Measurements from ENCODE around the gene KIF26B.

The KIF26B gene

DNA sequence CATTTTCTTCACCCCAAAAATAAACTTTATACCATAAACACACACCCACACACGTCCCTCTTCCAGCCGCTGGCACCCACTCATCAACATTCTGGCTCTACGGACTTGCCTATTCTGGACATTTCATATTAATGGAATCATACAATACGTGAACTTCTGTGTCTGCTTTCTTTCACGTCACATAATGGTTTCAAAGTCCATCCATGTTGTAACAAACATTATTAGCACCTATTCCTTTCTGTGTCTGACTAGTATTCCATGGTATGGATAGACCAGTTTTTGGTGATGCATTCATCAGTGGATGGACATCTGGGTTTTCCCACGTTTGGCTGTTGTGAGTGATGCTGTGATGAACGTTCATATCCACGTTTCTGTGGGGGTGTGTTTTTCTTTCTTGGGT is 323.2 kb downstream of the KIF26B start:
- DNase-seq = no peak

GRCh38 chr1:245480393-245481120 is 325.8 kb downstream of the KIF26B start:
- no peak for DNase-seq

DNA sequence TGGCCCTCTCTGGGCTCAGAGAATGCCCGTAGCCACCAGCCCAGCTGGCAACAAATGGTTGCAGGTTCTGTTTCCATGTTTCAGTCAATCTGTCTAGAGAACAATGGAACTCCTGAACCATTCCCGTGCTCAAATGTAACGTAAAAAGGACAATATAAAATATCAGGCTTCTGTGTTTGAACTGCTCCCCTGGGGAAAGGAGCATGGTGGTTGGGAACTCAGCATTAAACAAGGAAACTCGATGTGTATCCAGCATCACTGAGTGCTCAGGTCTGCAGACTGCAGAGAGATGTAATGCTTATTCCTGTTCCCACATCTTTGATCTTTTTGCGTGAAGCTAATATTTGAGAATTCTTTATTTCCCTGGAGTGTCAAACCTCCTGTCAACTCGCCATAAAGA is 326.5 kb downstream of the KIF26B start:
- no peak for DNase-seq

GRCh38 chr1:245483247-245483646 is 328.5 kb downstream of the KIF26B start:
- no peak for DNase-seq

- no peak for DNase-seq
Observed at GRCh38 chr1:245484176-245484575, 329.4 kb downstream of the KIF26B start.

DNA sequence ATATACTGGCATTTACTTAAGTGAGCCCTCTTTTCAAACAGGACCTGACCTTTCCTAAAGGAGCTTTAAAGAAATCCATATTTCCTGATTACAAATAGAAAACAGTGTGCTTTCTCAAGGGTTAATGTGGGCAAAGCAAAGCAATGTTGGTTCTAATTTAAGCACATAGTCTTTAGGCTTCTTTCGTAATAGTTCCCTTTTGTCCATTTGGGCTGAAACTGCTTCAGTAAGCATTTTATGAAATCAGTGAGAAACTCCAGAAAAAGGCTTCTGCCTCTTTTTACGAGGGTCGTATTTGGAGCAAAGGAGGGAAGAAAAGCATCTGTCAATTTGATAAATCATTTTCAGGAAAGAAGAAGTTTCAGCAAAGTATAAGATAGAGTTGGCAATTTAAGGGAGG is 331.2 kb downstream of the KIF26B start:
- DNase-seq = no peak

GRCh38 chr1:245486775-245487470 is 332.1 kb downstream of the KIF26B start:
- DNase-seq = no peak

DNA sequence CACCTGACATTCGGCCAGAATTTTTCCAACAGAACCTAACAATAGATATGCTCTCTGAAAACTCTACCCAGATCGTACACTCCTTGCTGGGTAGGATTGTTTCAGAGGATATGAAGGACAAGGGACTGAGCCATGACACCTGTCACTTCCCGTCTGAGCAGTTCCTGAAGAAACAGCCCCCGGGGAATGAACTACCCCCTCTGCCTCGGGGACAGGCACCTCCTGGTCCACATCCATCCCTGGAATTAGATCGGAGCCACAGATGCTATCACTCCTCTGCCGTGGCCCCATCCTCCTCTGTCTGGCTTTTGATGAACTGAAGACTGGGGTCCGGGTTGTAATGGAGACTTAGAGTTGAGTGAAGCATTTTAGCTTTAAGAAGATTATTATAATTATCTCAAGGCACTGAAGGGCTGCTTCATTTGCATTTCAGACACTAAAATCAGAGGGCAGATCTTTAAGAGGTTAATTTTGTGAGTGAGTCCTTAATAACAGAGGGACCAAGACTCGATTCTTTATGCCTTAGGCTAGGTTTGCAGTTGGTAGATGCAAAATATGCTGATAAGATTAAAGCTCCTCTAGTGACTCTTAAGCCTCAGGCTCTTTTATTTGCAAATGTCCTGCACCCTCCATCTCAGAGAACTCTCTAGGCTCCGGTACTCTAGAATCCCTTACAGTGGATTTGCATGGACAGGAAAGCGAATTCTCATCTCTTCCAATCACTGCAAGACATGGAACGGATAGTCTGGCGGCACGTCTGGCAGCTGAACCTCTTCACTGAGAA is 333.8 kb downstream of the KIF26B start:
- DNase-seq = no peak

GRCh38 chr1:245489838-245490237 is 335.1 kb downstream of the KIF26B start:
- DNase-seq = no peak

DNA sequence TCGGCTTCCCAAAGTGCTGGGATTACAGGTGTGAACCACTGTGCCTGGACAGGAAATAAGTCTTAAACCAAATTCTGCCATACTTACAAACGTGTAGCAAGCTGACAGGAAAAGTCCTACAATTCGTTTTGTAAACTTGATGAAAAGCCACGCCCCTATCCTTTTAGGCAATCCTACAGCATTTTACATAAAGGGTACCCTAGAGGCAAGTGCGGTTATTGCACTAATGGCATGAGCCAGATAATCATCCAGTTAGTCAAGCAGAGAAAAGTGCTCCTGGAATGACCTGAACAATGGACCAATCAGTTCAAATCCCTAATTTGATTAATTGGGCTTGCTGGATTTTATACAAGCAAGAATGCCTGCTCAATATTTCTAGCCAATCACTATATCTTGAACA is 338.2 kb downstream of the KIF26B start:
- no peak for DNase-seq

DNA sequence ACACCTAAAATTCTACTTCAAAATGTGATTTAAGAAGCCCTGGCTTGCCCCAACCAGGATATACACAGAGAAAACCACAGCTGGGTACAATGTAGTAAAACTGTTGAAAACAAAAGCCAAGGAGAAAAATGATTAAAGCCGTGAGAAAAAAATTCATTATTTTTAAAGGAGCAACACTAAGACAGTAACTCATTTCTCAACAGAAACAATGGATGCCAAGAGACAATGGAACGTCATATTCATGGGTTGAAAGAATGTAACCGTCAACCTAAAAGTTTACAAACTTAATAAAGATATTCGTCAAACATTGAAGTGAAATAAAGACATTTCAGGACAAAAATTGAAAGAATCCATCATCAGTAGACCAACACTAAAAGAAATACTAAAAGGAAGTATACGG is 340.9 kb downstream of the KIF26B start:
- no peak for DNase-seq

DNA sequence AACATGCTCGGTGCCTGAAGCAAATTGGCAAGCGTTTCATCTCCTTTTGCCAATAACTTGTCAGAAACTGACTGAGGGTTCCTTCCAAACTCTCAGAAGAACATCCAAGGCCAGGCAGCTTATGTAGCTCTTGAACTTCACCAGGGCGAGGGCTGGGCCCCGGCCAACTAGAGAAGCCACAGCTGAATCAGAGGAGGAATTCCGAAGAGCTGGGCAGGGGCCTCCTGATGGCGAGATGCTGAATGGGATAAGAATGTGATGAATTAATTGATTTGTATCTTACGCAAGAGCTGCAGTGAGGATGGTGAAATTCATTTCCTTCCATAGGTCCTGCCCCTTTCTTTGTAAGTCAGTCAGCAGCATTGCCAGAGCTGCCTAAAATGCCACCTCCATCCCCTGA is 345.8 kb downstream of the KIF26B start:
- peak; percentile 6 for DNase-seq

GRCh38 chr1:245501633-245502032 is 346.8 kb downstream of the KIF26B start:
- DNase-seq = peak; percentile 3

DNA sequence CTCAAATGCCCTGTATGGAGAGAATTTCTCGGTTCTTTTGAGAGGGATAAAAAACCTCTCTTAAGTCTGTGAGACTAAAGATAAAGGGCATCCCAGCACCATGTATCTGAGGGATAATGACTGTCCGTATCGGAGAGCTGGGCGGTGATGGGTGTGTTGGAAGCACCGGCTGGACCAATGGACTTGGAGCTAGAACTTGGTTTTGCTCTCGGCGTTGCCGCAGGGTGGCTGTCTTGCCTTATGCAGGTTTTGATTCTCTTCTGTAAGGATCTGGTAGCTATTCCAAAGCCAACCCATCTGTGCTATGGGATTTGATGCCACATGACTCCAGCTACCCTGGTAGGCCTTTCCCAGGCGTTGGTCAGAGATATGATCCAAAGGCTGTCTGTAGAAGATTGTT is 348.8 kb downstream of the KIF26B start:
- no peak for DNase-seq

DNA sequence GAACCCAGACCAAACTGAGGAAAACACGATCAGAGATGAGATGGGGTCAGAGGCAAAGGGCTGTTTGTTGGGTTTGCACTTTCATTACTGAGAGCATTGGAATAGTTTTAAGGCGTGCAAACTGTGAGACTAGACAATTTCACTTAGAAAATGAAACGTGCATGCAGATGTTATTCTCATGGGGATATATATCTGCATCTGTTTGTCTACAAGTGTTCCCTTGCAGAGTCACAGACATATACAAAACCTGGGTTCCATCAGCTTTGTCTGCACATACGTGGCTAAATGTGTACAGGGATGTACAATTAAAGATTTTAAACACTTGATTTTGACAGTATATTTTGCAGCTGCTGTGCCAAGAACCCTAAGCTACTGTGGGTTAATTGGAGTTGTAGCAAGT is 355.4 kb downstream of the KIF26B start:
- DNase-seq = no peak

DNA sequence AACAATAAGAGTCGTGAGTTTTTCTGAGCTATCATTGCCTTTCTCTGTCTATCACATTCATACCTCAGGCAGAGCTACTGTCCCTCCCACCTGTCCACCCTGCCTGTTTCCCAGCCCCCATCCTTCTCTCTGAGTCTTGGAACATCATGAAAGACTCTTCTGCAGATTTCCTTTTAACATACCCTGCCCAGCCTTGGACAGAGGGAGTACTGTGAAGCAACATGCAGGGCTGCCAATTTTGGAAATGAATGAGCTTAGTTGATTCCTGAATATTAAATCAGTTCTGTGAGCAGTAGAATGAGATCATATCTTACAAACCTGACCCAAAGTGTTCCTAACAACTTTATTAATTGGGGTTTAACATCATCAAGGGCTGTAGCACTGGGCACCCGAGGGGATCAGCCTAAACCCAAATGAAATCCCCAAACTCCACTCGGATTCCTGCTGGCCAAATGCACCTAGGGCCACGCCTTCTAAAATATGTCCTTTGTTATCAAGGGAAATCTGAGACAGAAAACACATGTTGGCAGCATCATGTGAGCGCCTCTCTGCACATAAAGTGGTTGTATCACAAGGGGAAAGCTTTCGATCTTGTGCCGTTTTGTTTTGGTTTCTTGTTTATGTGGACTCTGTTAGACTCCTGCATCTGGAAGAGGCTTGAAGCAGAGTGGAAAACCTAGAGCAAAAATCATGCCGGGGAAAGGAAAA is 357.6 kb downstream of the KIF26B start:
- DNase-seq = no peak

GRCh38 chr1:245512980-245513578 is 358.3 kb downstream of the KIF26B start:
- no peak for DNase-seq

GRCh38 chr1:245516284-245516759 is 361.5 kb downstream of the KIF26B start:
- peak; percentile 70 for DNase-seq

GRCh38 chr1:245520611-245521010 is 365.8 kb downstream of the KIF26B start:
- no peak for DNase-seq

DNA sequence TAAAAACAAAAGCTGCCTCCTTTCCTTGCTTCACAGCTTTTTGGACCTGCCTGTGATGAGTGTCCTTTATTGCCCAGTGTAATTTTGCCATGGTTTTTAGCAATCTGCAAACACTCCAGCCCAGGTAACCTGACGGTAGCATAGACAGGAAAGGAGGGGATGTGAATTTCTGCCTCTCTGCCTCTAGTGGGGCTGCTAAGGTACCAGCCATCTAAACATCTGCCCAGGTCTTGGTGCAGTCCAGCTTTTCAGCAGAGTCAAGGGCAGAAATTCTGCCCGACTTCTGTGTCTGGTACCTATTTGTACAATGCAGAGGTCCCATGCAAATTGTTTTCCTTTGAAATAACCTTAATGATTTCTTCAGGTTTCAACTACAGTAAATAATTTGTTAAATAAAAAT is 371.4 kb downstream of the KIF26B start:
- DNase-seq = no peak

DNA sequence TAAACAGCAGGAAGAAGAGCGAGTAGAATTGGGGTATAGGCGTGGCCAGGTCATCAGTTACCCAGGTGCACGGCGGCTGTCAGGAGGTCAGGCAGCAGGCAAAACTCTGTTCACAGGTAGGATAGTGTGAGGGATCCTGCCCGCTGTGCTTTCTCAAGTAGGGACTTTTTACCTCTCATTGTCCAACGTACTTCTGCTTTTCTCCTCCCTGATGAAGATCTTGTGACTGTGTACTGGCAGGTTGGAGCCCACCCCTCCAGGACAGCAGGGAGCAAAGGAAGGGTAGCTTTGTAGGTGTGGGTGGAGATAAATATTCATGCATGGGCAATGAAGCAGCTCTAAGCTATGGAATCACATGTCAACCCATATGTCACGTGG is 373.5 kb downstream of the KIF26B start:
- no peak for DNase-seq

DNA sequence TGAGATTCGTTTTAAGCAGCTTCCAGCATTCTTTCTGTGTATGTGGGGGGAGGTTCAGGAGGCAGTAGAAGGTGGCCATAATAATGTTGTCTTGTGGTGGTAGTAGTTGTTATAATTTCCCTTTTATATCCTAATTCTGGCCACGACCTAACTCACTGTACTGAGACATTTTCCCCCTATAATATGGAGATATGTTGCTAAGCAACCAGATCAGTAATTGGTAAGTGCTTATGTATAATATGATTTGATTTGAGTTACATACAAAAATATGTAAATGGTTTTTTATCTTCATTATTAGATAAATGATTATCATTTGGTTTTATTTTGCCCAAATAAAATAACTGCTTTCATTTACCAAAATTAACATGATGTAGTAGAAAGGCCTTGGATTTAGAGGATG is 376.2 kb downstream of the KIF26B start:
- no peak for DNase-seq

DNA sequence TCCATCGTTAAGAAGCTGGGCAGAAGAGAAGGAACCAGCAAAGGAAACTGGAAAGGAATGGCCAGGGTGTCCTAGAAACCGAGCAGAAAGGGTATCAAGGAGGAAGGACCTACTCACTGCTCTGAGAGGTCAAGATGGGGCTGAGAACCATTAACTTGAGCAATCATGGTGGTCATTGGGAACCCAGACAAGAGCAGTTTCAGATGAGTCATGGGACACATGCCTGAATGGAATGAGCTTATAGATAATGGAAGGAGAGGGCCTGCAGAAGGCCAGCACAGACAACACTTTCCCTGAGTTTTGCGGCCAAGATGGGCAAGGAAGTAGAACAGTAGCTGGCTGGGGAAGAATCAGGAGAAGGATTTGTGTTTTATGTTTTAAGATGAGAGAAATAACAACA is 383.2 kb downstream of the KIF26B start:
- DNase-seq = no peak

All from GF-D8 (cell line).